Stimulated activated naive B cell treated with anti-CD40 and anti-IgM and Interleukin-4, amounts not matched to agents 10 μg/mL and 1 μg/mL and 100 μg/mL, for 72 hours (primary cell): Measurements from ENCODE around the gene IL33.
A peak's percentile ranks its signal among the peaks of the same experiment; 100 is the strongest.

ENCODE experiments used
- ATAC-seq, 2 donors: fragments of 150-1000 bp; cut with Tn5 transposase; replicated peaks; 2 replicates each; pipeline ENCODE4 v1.10.0; 2021; ENCODE audit warnings: moderate library complexity in 1 of 2
- DNase-seq: peaks from one replicate; pipeline ENCODE4 v3.0.0; 2021
- H3K27ac Mint-ChIP-seq: one replicate; pipeline ENCODE4 v1.8.0; 2022; ENCODE audit warnings: mild to moderate bottlenecking, mixed read lengths
- H3K27me3 Mint-ChIP-seq, 2 donors: one replicate each; pipeline ENCODE4 v1.8.0; 2022; ENCODE audit warnings: mixed read lengths in 2 of 2
- H3K36me3 Mint-ChIP-seq, 2 donors: one replicate each; pipeline ENCODE4 v1.8.0; 2022; ENCODE audit warnings: mixed read lengths in 2 of 2, mild to moderate bottlenecking in 1 of 2
- H3K4me1 Mint-ChIP-seq, 2 donors: one replicate each; pipeline ENCODE4 v1.8.0; 2022; ENCODE audit warnings: mixed read lengths in 2 of 2, mild to moderate bottlenecking in 1 of 2
- H3K4me3 Mint-ChIP-seq, 2 donors: one replicate each; pipeline ENCODE4 v1.8.0; 2022; ENCODE audit warnings: mild to moderate bottlenecking in 2 of 2, mixed read lengths in 2 of 2, moderate library complexity in 1 of 2
- H3K9me3 Mint-ChIP-seq, 2 donors: one replicate each; pipeline ENCODE4 v1.8.0; 2022; ENCODE audit warnings: mixed read lengths in 2 of 2, mild to moderate bottlenecking in 1 of 2

IL33 gene

GRCh38 chr9:6229619-6230018, 14.0 kb downstream of the IL33 start:
- Mint-ChIP-seq H3K27me3 (peaks cover 16 to 18% of the 10 kb centered on the region in 2 donors), H3K4me1 (no peaks in the 10 kb centered on the region), H3K4me3 (no peak overlapping the region), H3K27ac (no peak overlapping the region), H3K36me3 (no peaks in the 10 kb centered on the region), H3K9me3 (peaks cover 0 to 1% of the 10 kb centered on the region in 2 donors)
- no peak for ATAC-seq
- DNase-seq: no peak

DNA sequence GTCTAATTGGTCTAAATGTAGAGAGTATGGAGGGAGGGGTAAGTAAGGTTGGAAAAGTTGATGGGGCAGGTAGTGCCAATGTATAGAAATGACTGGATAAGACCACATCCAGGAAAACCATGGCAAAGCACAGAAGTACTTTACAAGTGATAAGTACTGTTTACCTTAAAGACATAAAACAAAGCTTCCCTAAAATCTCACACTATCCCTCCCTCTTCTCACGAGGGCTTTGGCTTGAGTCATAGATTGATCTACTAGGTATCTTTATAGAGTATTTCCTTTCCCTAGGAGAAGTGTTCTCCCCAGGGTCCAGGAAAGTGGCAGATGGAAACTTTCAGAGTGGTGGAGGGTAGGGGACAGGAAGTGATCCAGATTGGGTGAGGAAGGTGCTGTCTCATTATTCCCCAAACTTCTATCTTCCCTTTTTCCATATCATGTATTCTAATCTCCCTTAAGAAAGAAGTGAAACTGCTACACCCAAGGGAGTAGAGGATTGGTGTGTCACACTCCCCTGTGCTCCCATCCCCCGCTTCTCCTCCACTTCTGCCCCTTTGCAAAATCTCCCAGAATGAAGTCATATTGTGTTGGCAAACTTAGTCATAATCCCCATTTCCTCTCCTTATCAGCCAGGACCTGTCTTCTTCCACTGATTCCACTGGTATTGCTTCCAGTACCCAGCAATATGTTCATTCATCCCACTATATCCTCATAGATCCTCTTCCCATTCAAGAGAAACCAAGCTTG, 14.6 kb downstream of the IL33 start:
- peaks cover 10 to 12% of the 10 kb centered on the region in 2 donors for H3K27me3 Mint-ChIP-seq
- H3K4me1 Mint-ChIP-seq: no peaks in the 10 kb centered on the region
- no peak overlapping the region for H3K4me3 Mint-ChIP-seq
- H3K36me3 Mint-ChIP-seq: no peaks in the 10 kb centered on the region
- no peak overlapping the region for H3K27ac Mint-ChIP-seq
- H3K9me3 Mint-ChIP-seq: peaks cover 0 to 1% of the 10 kb centered on the region in 2 donors
- no peak for DNase-seq
- peak in 1 of 2 donors; percentile 36 for ATAC-seq

GRCh38 chr9:6232336-6232945, 16.8 kb downstream of the IL33 start:
- H3K4me1 Mint-ChIP-seq: no peaks in the 10 kb centered on the region
- no peak for DNase-seq
- no peaks in the 10 kb centered on the region for H3K27me3 Mint-ChIP-seq
- peak; percentile 39 to 75 for ATAC-seq
- H3K9me3 Mint-ChIP-seq: no peaks in the 10 kb centered on the region
- no peak overlapping the region for H3K27ac Mint-ChIP-seq
- no peak overlapping the region for H3K4me3 Mint-ChIP-seq
- H3K36me3 Mint-ChIP-seq: no peaks in the 10 kb centered on the region

DNA sequence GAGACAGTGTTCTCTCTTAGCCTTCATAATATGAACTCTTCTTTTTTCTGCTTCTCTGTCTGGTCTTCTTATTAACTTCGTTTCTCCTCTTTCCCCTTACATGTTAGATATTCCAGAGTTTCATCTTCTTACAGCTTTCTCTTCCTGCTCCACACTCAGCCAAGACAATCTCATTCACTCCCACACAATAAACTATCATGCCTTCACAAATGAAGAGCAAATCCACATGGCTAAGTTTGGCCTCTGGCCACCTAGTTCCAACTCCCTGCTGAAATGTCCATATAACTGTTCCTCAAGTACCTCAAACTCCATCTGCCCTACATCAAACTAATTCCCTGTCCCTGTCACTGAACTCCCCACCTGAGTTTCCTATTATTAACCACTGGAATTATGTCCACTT, 18.4 kb downstream of the IL33 start:
- no peak overlapping the region for H3K27ac Mint-ChIP-seq
- no peaks in the 10 kb centered on the region for H3K27me3 Mint-ChIP-seq
- H3K4me1 Mint-ChIP-seq: no peaks in the 10 kb centered on the region
- no peak for DNase-seq
- no peak overlapping the region for H3K4me3 Mint-ChIP-seq
- H3K9me3 Mint-ChIP-seq: no peaks in the 10 kb centered on the region
- ATAC-seq: no peak
- no peaks in the 10 kb centered on the region for H3K36me3 Mint-ChIP-seq

DNA sequence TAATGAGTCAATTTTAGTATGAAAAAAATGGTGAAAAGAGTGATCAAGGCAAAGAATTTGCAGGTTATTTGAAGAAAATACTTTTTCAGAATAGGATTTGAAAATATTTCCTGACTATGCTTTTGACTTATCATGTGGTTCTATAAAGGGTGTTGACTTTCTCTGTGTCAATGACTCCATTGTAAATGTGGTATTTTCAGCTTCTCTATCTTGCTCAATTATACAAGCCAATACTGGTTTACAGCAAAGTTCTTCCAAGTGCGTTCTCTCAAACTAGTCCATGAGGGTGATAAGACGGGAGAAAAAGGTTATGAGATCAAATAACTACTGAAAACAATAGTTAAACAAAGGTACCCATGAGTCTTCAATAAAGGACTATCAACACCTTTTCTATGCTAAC, 21.7 kb downstream of the IL33 start:
- Mint-ChIP-seq H3K27ac (no peak overlapping the region), H3K27me3 (peaks cover 0 to 10% of the 10 kb centered on the region in 2 donors), H3K36me3 (no peaks in the 10 kb centered on the region), H3K9me3 (peaks cover 0 to 2% of the 10 kb centered on the region in 2 donors), H3K4me1 (no peaks in the 10 kb centered on the region), H3K4me3 (no peak overlapping the region)
- ATAC-seq (no peak), DNase-seq (no peak)

GRCh38 chr9:6239048-6239461, 23.4 kb downstream of the IL33 start:
- DNase-seq (no peak), ATAC-seq (no peak)
- H3K27me3 Mint-ChIP-seq: peaks cover 0 to 10% of the 10 kb centered on the region in 2 donors
- no peak overlapping the region for H3K4me3 Mint-ChIP-seq
- H3K9me3 Mint-ChIP-seq: peaks cover 0 to 2% of the 10 kb centered on the region in 2 donors
- H3K27ac Mint-ChIP-seq: no peak overlapping the region
- H3K4me1 Mint-ChIP-seq: no peaks in the 10 kb centered on the region
- no peaks in the 10 kb centered on the region for H3K36me3 Mint-ChIP-seq

DNA sequence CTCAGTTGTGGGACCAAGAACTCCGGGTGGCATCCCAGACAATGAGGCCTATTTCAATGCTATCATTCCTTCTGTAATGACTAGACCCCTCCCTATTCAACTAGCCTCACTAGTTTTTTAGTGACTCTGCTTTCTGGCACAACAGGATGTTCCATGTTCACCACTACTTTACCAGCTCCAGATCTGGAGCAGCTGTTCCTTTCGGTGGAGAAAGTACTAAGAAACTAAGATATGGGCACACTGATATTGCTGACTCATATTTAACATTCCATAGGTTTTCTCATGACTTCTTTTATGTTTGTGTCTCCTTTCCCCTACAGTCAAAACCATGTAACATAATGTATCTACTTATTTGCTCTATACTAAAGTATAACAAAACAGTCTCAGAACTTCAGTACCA, 24.1 kb downstream of the IL33 start:
- Mint-ChIP-seq H3K36me3 (no peaks in the 10 kb centered on the region), H3K4me1 (no peaks in the 10 kb centered on the region), H3K27me3 (peaks cover 0 to 10% of the 10 kb centered on the region in 2 donors), H3K4me3 (no peak overlapping the region), H3K9me3 (peaks cover 0 to 2% of the 10 kb centered on the region in 2 donors), H3K27ac (no peak overlapping the region)
- DNase-seq (no peak), ATAC-seq (no peak)

- ATAC-seq (peak in 1 of 2 donors; percentile 80), DNase-seq (no peak)
- H3K27me3 Mint-ChIP-seq: peaks cover 10 to 16% of the 10 kb centered on the region in 2 donors
Observed at GRCh38 chr9:6243746-6244145, 28.1 kb downstream of the IL33 start.

DNA sequence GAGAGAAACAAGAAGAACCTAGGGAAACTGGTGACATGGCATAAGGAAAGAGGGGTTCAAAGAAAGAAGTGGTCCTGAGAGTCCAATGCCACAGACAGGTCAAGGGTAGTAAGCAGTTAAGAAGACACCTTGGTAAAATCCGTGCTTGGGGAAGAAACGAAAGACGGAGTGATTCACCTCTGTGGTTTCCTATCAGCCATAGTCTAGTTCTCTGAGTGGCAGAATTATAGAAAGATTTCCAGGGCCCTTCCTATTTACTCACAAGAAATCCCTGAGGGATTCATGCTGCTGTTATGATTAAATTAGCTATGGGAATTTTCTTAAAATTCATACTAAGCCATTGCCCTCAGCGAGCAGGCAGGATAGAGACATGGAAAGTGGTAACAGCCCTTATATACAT, 31.7 kb downstream of the IL33 start:
- H3K27me3 Mint-ChIP-seq: peaks cover 7 to 10% of the 10 kb centered on the region in 2 donors
- H3K36me3 Mint-ChIP-seq: no peaks in the 10 kb centered on the region
- peaks cover 0 to 2% of the 10 kb centered on the region in 2 donors for H3K9me3 Mint-ChIP-seq
- DNase-seq (no peak), ATAC-seq (no peak)
- no peak overlapping the region for H3K27ac Mint-ChIP-seq
- no peaks in the 10 kb centered on the region for H3K4me1 Mint-ChIP-seq
- no peak overlapping the region for H3K4me3 Mint-ChIP-seq

More at GRCh38 chr9:6243746-6244145, 28.1 kb downstream of the IL33 start:
- Mint-ChIP-seq H3K36me3 (no peaks in the 10 kb centered on the region), H3K27ac (no peak overlapping the region), H3K4me1 (no peaks in the 10 kb centered on the region), H3K4me3 (no peak overlapping the region), H3K9me3 (peaks cover 0 to 4% of the 10 kb centered on the region in 2 donors)

- H3K27ac Mint-ChIP-seq: no peak overlapping the region
- DNase-seq: no peak
- H3K27me3 Mint-ChIP-seq: peaks cover 22 to 41% of the 10 kb centered on the region in 2 donors
- no peaks in the 10 kb centered on the region for H3K4me1 Mint-ChIP-seq
- H3K4me3 Mint-ChIP-seq: no peak overlapping the region
- no peaks in the 10 kb centered on the region for H3K36me3 Mint-ChIP-seq
- no peak for ATAC-seq
- H3K9me3 Mint-ChIP-seq: peaks cover 2 to 5% of the 10 kb centered on the region in 2 donors
Observed at GRCh38 chr9:6268826-6269397, 53.3 kb downstream of the IL33 start.

GRCh38 chr9:6270896-6271295, 55.3 kb downstream of the IL33 start:
- DNase-seq (no peak), ATAC-seq (no peak)
- Mint-ChIP-seq H3K27ac (no peak overlapping the region), H3K9me3 (no peaks in the 10 kb centered on the region), H3K4me1 (no peaks in the 10 kb centered on the region), H3K4me3 (no peak overlapping the region), H3K27me3 (peaks cover 26 to 40% of the 10 kb centered on the region in 2 donors), H3K36me3 (no peaks in the 10 kb centered on the region)

DNA sequence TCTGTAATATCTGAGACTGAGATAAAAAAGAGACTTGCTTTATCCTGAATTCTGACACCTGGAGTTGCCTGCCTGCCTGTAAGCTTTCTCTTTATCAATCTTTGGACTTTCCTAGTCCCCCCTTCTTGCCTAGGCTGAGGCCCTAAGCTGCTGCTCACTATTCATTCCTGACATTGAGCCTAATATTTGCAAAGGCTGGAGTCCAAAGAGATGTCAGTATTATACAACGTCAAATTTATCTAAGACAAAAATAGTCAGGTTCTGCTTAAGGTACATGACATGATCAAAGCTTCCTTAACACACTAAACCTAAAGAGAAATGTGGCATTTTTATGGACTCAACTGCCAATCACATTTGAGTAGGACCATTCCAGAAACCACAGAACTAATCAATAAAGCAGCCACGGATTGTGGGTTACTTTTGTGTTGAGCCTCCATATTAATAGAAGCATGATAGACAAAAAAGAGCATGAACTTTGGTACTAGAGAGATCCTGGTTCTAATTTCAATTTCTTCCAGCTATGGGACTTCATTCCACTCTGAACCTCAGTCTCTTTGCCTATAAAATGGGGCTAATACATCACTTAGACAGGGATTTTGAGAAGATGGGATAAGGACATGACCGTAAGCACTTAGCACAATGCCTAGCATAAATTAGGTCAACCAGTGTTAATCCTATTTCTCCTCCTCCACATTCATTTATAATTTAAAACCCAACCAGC, 56.1 kb downstream of the IL33 start:
- no peaks in the 10 kb centered on the region for H3K9me3 Mint-ChIP-seq
- H3K27ac Mint-ChIP-seq: no peak overlapping the region
- H3K4me1 Mint-ChIP-seq: no peaks in the 10 kb centered on the region
- no peak for ATAC-seq
- H3K36me3 Mint-ChIP-seq: no peaks in the 10 kb centered on the region
- no peak for DNase-seq
- peaks cover 20 to 32% of the 10 kb centered on the region in 2 donors for H3K27me3 Mint-ChIP-seq
- no peak overlapping the region for H3K4me3 Mint-ChIP-seq

DNA sequence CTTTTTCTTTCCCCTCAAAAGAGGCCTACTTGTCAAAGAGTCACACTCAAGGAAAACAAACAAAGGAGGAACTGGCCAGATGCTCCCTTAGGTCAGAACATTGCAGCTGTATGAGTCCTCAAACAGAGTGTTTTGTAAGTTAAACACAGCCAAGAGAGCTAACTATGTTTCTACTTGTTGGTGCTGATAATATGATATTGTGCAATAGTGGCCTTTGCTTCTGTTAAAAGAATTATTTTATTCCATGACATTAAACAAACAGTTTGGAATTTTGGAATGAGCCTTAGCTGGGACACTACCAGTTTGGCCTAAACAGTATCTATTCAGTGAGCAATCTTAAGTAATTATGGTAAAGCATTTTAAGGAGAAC, 56.6 kb downstream of the IL33 start:
- DNase-seq (no peak), ATAC-seq (no peak)
- Mint-ChIP-seq H3K4me3 (no peak overlapping the region), H3K27ac (no peak overlapping the region), H3K36me3 (no peaks in the 10 kb centered on the region), H3K9me3 (no peaks in the 10 kb centered on the region), H3K27me3 (peaks cover 19 to 27% of the 10 kb centered on the region in 2 donors), H3K4me1 (no peaks in the 10 kb centered on the region)

- DNase-seq: no peak
- no peak overlapping the region for H3K27ac Mint-ChIP-seq
- H3K27me3 Mint-ChIP-seq: peaks cover 2 to 8% of the 10 kb centered on the region in 2 donors
Observed at GRCh38 chr9:6277417-6277816, 61.8 kb downstream of the IL33 start.

More at GRCh38 chr9:6277417-6277816, 61.8 kb downstream of the IL33 start:
- ATAC-seq: no peak
- H3K9me3 Mint-ChIP-seq: no peaks in the 10 kb centered on the region
- H3K4me3 Mint-ChIP-seq: no peak overlapping the region
- H3K4me1 Mint-ChIP-seq: no peaks in the 10 kb centered on the region
- no peaks in the 10 kb centered on the region for H3K36me3 Mint-ChIP-seq
